ENCODE results near the gene NCKAP1.
"Not testable (repeated sequence)": the region's sequence is repeated elsewhere in the genome, so short reads cannot be mapped to it uniquely, and the experiment has no call there.

DNA sequence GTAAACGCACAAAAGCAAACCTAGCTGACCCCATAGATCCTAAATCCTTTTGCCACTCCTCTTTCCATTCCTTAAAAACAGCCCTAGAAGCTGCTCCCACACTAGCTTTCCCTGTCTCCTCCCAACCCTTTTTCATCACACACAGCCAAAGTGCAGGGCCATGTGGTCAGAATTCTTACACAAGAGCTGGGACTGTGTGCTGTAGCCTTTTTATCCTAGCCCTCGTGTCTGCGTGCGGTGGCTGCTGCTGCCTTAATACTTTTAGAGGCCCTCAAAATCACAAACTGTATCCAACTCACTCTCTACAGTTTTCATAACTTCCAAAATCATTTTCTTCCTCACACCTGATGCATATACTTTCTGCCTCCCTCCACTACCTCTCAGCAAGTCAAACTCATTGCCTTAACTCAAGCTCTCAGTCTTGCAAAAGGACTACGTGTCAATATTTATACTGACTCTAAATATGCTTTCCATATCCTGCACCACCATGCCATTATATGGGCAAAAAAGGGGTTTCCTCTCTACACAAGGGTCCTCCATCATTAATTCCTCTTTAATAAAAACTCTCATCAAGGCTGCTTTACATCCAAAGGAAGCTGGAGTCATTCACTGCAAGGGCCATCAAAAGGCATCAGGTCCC, 9.3 kb upstream of the NCKAP1 start:
- TF ChIP-seq EZH2 (IDR thresholded peaks at IDR 0.05); POLR2A (IDR thresholded peaks at IDR 0.05; ENCODE audit: borderline replicate concordance, extremely low read depth, insufficient read depth, insufficient read length); RAD21 (IDR thresholded peaks at IDR 0.05; ENCODE audit: low read depth); SRF (IDR thresholded peaks at IDR 0.05; ENCODE audit: low read depth); EZH2phosphoT487 (IDR thresholded peaks at IDR 0.05; ENCODE audit: borderline replicate concordance); CEBPB (IDR thresholded peaks at IDR 0.05; ENCODE audit: low read depth); YY1 (IDR thresholded peaks at IDR 0.05; ENCODE audit: extremely low read depth, insufficient replicate concordance, low read depth, low read length); ZNF274 (IDR thresholded peaks at IDR 0.05; ENCODE audit: low read depth, low read length); TCF7L2 (IDR thresholded peaks at IDR 0.05; ENCODE audit: borderline replicate concordance, extremely low read depth, insufficient read depth, insufficient read length); CBX3 (IDR thresholded peaks at IDR 0.05; ENCODE audit: low read depth); SIN3A (IDR thresholded peaks at IDR 0.05; ENCODE audit: low read depth); POLR2AphosphoS5 (IDR thresholded peaks at IDR 0.05; ENCODE audit: low read depth, low read length): not testable (repeated sequence)
- TF ChIP-seq, protein P1, sequence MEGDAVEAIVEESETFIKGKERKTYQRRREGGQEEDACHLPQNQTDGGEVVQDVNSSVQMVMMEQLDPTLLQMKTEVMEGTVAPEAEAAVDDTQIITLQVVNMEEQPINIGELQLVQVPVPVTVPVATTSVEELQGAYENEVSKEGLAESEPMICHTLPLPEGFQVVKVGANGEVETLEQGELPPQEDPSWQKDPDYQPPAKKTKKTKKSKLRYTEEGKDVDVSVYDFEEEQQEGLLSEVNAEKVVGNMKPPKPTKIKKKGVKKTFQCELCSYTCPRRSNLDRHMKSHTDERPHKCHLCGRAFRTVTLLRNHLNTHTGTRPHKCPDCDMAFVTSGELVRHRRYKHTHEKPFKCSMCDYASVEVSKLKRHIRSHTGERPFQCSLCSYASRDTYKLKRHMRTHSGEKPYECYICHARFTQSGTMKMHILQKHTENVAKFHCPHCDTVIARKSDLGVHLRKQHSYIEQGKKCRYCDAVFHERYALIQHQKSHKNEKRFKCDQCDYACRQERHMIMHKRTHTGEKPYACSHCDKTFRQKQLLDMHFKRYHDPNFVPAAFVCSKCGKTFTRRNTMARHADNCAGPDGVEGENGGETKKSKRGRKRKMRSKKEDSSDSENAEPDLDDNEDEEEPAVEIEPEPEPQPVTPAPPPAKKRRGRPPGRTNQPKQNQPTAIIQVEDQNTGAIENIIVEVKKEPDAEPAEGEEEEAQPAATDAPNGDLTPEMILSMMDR (IDR thresholded peaks at IDR 0.05 in 2 of 3, conservative IDR thresholded peaks at IDR 0.05 in 1 of 3; ENCODE audit: borderline replicate concordance in 1 of 3, insufficient read depth in 1 of 3, low read depth in 2 of 3, low read length in 2 of 3) = not testable (repeated sequence)
